Kidney capillary endothelial cell (primary cell): ENCODE data around the gene PIGH.

ENCODE experiments used
- DNase-seq: peaks from one replicate; pipeline ENCODE4 v3.0.0-alpha.2; 2018; ENCODE audit warnings: low spot score

PIGH gene

GRCh38 chr14:67574806-67575205 lies 25.3 kb downstream of the PIGH start:
- no peak for DNase-seq

GRCh38 chr14:67574156-67574555 lies 25.9 kb downstream of the PIGH start:
- DNase-seq, result no peak

GRCh38 chr14:67573228-67574010 lies 26.6 kb downstream of the PIGH start:
- DNase-seq, result no peak

GRCh38 chr14:67572608-67573007 lies 27.5 kb downstream of the PIGH start:
- DNase-seq, result no peak

GRCh38 chr14:67571991-67572323 lies 28.1 kb downstream of the PIGH start:
- no peak for DNase-seq

- peak; percentile 47 for DNase-seq
Measured at GRCh38 chr14:67571275-67571990, 28.6 kb downstream of the PIGH start.

GRCh38 chr14:67570453-67570852 lies 29.6 kb downstream of the PIGH start:
- no peak for DNase-seq

GRCh38 chr14:67569651-67570290 lies 30.3 kb downstream of the PIGH start:
- DNase-seq, result no peak

- DNase-seq, result no peak
Measured at GRCh38 chr14:67569011-67569650, 30.9 kb downstream of the PIGH start.

GRCh38 chr14:67567654-67568053 lies 32.4 kb downstream of the PIGH start:
- no peak for DNase-seq

- no peak for DNase-seq
Measured at GRCh38 chr14:67566908-67567307, 33.2 kb downstream of the PIGH start.

GRCh38 chr14:67564236-67564635 lies 35.8 kb downstream of the PIGH start:
- DNase-seq, result no peak

GRCh38 chr14:67562776-67563150 lies 37.3 kb downstream of the PIGH start:
- no peak for DNase-seq

- no peak for DNase-seq
Measured at GRCh38 chr14:67562025-67562775, 37.9 kb downstream of the PIGH start.

GRCh38 chr14:67559639-67560038 lies 40.4 kb downstream of the PIGH start:
- no peak for DNase-seq

- no peak for DNase-seq
Measured at GRCh38 chr14:67557656-67558055, 42.4 kb downstream of the PIGH start.

GRCh38 chr14:67557118-67557517 lies 43.0 kb downstream of the PIGH start:
- DNase-seq, result no peak

GRCh38 chr14:67556671-67557070 lies 43.4 kb downstream of the PIGH start:
- no peak for DNase-seq

GRCh38 chr14:67555518-67556090 lies 44.5 kb downstream of the PIGH start:
- no peak for DNase-seq

GRCh38 chr14:67554341-67554740 lies 45.7 kb downstream of the PIGH start:
- no peak for DNase-seq

GRCh38 chr14:67553547-67553946 lies 46.5 kb downstream of the PIGH start:
- DNase-seq, result no peak

GRCh38 chr14:67551940-67552339 lies 48.1 kb downstream of the PIGH start:
- DNase-seq, result no peak
